HG03565 (cell line): ENCODE measurements around the gene NTNG1.

Source experiments
- ATAC-seq: cut with Tn5 transposase; IDR thresholded peaks from one replicate; pipeline ENCODE4 v1.9.1; 2021; ENCODE audit warnings: mild to moderate bottlenecking, moderate library complexity; ENCODE audit not compliant: unreplicated experiment

Gene NTNG1

GRCh38 chr1:107487506-107487905 is 346.7 kb downstream of the NTNG1 start:
- no peak for ATAC-seq

DNA sequence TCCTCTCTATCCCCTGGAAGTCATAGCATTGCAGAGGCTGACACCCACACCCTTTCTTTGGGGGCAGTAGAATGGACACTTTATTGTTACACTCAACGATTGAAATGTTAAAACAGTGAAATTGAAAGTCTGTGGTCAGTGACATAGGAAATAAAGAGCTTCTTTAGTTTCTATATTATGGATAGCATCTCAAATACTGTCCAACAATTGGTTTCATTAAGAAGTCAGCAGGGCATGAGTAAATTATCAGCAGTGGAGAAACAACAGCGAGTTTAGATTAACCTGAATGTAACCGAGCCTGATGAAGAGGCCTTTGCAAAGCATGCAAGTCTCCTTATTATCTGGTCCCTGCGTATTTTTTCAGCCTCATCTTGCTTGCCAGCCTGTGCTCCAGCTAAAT is 350.7 kb downstream of the NTNG1 start:
- no peak for ATAC-seq

GRCh38 chr1:107493111-107493716 is 352.4 kb downstream of the NTNG1 start:
- ATAC-seq, result no peak

GRCh38 chr1:107494061-107494460 is 353.2 kb downstream of the NTNG1 start:
- ATAC-seq, result no peak

DNA sequence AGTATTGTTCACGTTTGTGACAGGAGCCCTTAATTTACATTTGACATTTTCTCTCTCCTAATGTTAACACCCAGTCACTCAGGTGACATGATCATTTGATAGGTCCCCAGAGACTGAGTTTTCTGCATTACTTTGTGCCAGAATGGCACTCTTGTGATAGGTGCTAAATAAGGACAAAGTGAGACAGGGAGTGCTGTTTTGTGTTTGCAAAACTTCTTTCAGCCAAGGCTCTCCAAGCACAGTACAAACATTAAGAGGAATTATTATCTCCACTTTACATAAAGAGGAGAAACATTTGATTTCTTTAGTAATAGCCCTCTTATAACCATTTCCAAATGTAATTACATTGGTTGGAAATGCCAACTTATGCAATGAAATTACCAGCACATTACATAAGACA is 355.2 kb downstream of the NTNG1 start:
- no peak for ATAC-seq

GRCh38 chr1:107499139-107499744 is 358.4 kb downstream of the NTNG1 start:
- peak; percentile 97 for ATAC-seq

DNA sequence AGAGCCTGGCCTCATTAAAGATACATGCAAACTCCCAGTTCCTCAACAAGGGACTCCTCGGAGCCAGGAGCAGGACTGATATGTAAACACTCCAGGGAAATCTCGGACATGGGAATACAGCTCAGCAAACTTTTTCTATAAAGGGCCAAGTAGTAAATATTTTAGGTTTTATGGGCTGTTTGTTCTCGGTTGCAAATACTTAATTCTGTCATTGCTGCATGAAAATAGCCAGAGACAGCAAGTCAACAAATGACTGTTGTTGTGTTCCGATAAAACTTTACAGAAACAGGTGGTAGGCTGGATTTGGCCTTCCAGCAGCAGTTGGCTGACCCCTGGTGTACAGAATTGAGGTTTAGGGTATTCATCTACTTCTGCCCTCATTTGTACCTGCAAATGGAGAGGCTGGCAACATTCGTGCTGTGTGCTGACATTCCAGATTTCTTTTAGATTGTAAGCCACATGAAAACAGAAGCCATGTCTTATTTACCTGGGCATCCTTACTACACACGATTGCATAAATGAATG is 360.3 kb downstream of the NTNG1 start:
- ATAC-seq, result no peak

- no peak for ATAC-seq
These were observed 369.5 kb downstream of the NTNG1 start for GRCh38 chr1:107510347-107510746.

DNA sequence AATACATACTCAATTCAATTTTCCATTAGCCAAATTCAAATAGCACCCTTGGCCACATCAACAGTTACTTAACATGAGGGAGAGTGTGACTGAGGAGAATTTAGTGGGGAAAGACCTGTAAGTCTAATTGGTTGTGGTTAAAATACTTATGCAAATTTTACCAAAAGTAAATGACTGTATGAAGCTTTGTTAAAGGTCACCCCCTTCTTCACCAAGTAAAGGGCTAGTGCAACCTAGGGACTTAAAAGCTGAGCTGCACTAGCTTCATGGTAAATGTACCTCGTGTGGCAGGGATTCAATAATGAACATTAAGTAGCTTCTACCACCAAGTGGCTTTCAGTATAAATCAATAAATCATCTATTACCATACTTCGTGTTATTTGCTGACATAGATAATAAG is 372.0 kb downstream of the NTNG1 start:
- no peak for ATAC-seq

DNA sequence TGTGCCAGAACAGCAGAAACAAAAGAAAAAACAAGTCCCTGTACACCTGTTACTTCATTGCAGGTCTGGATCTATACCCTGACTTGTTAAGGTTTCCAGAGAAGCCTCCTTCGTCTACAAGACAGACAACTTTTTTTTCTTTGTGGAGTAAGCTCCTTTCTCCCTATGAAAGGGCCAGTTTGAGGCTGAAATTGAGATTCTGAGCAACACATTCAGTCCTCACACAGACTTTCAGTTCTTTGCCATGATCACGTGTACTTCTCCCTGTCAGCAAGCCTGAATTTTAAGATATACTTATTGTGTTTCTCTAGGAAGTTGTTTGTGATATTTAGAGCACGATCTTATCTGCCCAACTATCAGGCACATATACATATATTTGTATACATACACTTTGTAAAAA is 374.0 kb downstream of the NTNG1 start:
- ATAC-seq, result no peak

DNA sequence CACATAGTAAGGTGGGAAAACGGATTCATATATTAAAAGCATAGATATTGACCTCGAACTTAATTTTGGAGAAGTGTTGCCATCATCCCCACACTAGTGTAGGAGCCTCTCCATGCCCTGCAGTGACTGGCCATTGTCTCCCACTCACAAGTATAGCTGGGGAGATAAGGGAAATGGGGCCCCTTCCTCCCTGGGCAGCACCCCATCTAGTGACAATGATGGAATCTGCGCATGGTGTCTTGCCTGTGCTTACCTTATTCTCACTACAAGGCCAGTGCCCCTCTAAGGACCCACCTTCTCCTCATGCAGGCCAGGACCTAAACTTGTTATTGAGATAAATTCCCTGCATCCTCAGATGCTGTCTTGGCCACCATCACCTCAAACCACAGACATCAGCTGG is 374.9 kb downstream of the NTNG1 start:
- no peak for ATAC-seq

DNA sequence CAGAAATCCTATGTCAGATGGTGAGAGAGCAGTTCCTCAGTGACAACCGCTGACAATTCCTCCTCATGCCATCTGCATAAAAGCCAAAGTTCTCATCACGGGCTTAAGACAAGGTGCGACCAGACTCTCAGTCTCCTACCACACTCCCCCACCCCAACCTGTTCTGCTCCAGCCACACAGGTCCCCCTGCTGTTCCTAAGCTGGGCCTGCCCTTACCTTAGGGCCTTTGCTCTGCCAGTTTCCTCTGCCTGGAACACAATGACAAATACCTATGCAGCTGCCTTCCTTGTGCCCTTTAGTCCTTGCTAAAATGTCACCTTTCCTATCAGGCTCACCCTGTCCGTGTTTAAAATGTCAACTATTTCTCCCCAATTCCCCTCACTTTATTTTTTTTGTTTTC is 382.2 kb downstream of the NTNG1 start:
- no peak for ATAC-seq

GRCh38 chr1:107523736-107524135 is 382.9 kb downstream of the NTNG1 start:
- no peak for ATAC-seq

- ATAC-seq, result no peak
These were observed 383.5 kb downstream of the NTNG1 start for GRCh38 chr1:107524301-107524700.

DNA sequence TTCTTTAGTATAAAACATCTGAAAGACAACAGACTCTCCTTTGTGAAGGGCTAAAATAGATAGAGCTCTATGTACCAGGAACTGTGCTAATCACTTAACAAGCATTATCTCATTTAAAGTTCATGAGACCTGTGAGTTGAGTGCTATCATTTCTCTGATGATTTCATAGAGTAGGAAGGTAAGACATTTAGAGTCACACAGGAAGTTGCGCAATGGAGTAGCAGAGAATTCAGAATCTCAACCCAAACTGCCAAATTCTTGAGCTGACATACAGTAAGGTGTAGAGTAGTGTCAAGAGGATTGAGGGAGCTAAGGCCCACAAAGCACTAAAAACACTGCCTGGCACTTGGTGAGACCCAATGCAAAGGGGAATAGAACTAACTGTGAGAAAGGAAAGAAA is 384.3 kb downstream of the NTNG1 start:
- no peak for ATAC-seq

GRCh38 chr1:107525961-107526360 is 385.1 kb downstream of the NTNG1 start:
- ATAC-seq, result no peak

GRCh38 chr1:107526524-107527198 is 385.8 kb downstream of the NTNG1 start:
- ATAC-seq, result no peak

GRCh38 chr1:107529511-107530149 is 388.8 kb downstream of the NTNG1 start:
- ATAC-seq, result peak; percentile 98

DNA sequence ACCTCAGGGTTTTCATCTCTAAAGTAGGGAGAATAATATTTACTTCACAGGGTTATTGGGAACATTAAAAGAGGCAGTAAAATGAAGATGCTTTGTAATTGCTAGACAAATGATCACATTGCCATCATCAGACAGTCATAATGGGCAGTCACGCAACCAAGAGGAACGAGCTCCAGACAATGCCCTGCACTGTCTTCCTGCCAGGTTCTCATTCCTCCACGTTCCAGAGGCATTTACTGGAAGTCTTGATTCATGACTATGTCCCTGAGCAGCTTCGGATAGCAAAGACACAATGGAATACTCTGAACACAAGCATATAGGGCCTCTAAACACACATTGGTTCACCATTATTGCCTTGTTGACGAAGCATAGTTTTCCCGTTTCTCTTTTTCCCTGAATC is 389.7 kb downstream of the NTNG1 start:
- no peak for ATAC-seq

DNA sequence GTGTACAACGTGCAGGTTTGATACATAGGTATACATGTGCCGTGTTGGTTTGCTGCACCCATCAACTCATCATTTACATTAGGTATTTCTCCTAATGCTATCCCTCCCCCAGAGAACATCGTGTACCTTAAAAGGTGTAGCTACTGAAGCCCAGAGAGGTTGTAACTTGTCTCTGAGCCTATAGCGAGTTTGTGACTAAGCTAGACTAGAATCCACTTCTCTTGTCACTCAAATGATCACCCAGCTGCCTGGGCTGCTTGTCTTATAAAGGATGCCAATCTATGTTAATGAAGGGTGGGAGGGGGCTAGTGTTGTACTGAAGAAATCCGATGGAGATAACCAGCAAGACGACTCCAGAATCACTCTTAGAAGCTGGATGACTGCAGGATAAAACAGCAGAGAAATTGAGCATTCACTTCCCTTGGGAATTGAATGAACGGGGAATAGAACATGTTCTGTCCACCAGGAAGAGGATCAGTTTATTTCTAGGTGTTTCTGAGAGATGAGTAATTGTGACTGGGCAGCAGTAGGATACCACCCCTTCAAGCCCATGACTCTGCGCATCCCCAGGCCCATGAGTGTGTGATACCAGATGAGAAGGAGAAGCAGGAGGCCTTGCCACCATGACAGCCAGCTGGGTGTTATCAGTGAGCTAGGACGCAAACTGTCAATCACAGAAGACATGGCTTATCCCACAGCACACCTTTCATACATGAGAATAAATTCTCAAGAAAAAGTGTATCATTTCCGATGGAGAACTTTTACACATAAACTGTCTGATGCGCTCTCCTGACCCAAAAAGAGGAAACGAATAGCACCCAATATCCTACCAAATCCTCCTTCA is 390.4 kb downstream of the NTNG1 start:
- ATAC-seq, result no peak

DNA sequence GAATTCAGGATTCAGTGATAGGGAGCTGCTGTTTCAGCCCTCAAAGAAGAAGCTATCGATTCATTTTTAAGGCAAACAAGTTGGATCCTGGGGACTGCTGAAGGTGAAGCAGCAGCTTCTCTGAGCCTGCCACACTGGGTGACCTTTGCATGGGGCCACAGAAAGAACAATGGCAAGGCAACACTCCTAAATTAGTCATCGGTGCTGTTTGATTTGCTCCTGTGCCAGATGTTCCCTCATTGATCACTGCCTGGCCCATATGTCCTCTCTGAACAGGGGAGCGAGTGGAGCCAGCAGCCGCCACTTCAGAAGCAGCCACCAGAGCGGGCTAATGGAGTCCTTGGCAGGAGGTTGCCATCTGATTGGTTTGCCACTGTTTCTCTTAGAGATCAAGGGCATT is 391.5 kb downstream of the NTNG1 start:
- ATAC-seq, result no peak
